Dermis lymphatic vessel endothelial cell (primary cell): ENCODE data around the gene PPHLN1. TPM values are rescaled to one million over a fixed set of nuclear protein-coding genes. Genes with fewer than 3 reads are reported as not detected.

Source experiments
- total RNA-seq: library from RNA; depleted of rRNA; stranded (reverse); fragments of >200 nt; gene quantifications from 2 replicates; pipeline ENCODE4 v1.2.1, GENCODE V29; 2014

Gene PPHLN1
- 59.4 and 66.8 TPM in 2 replicates for total RNA-seq

DNA sequence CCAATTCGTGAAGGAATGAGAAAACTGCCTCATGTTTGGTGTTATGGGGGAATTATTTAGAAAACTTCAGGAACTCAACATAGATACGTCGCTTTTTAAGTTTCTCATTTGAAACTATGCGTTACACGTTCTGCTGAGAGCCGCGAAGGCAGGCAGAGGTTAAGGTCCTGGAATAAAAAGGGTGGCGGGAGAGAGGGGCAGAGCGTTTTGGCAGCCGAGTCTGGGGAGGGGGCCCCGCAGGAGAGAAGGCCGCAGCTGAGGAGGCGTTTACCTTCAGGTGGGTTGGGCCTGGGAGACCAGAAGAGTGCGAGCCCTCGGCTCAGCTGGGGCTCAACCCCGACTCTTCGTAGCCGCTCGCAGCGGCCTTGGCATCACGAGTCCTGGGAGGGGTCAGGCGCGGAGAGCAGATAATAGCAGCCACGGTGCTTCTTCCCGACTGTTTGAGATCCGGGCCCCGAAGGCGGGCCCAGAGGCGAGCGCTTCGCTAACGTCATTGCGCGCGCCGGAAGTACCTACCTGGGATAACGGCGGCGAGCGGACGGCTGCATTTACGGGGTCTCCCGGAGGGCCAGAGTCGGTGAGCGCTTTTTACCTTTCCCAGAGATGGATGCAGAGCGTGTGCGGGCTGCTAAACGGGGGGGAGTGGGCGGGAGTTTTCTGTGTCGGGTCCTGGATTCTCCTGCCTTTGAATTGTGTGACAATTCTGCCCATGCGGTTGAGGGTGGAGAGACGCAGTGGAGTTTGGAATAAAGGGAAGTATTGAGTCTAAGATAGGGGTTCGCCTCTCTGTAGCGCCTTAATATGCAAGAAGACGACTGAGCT lies at the start of gene PPHLN1, which contains the start of gene ZCRB1:
Gene PPHLN1 (plus strand): TSS at position 515 of the 822 bp plus-strand sequence. CDS start 9,736 bp downstream, outside the sequence.
Gene ZCRB1 (minus strand): TSS at position 442 of the 822 bp plus-strand sequence. CDS start 1,992 bp downstream, outside the sequence.

Other genes with a start within 250 kb of the PPHLN1 start
- 14.2 and 15.5 TPM in 2 replicates for gene GXYLT1, start 181.3 kb upstream of the PPHLN1 start, total RNA-seq
- 14.3 and 16.4 TPM in 2 replicates for gene YAF2, start 87.9 kb upstream of the PPHLN1 start, total RNA-seq
- 25.4 and 31.6 TPM in 2 replicates for gene ZCRB1, start 73 bp upstream of the PPHLN1 start, total RNA-seq